Cerebellar cortex (tissue), 1 donor: ENCODE data around the gene GPR3.
"Not testable (repeated sequence)": the region's sequence is repeated elsewhere in the genome, so short reads cannot be mapped to it uniquely, and the experiment has no call there.

Experiments used
- DNase-seq: peaks from one replicate; pipeline ENCODE4 v3.0.0-alpha.2; 2015; ENCODE audit warnings: low spot score

Gene GPR3

GRCh38 chr1:27400082-27400962 lies 7.9 kb downstream of the GPR3 start:
- no peak for DNase-seq

GRCh38 chr1:27400963-27401341 lies 8.5 kb downstream of the GPR3 start:
- DNase-seq: no peak

- peak; percentile 52 for DNase-seq
These were observed 9.9 kb downstream of the GPR3 start for GRCh38 chr1:27402349-27402754.

GRCh38 chr1:27403065-27403726 lies 10.8 kb downstream of the GPR3 start:
- peak; percentile 33 for DNase-seq

GRCh38 chr1:27403931-27404330 lies 11.5 kb downstream of the GPR3 start:
- no peak for DNase-seq

- no peak for DNase-seq
These were observed 12.7 kb downstream of the GPR3 start for GRCh38 chr1:27405074-27405473.

- DNase-seq: not testable (repeated sequence)
These were observed 13.4 kb downstream of the GPR3 start for GRCh38 chr1:27405598-27406361.

GRCh38 chr1:27406362-27406680 lies 13.9 kb downstream of the GPR3 start:
- DNase-seq: no peak

- DNase-seq: not testable (repeated sequence)
These were observed 14.4 kb downstream of the GPR3 start for GRCh38 chr1:27406791-27407190.

GRCh38 chr1:27408151-27408550 lies 15.7 kb downstream of the GPR3 start:
- DNase-seq: no peak

GRCh38 chr1:27409669-27410068 lies 17.2 kb downstream of the GPR3 start:
- DNase-seq: no peak

- DNase-seq: no peak
These were observed 18.3 kb downstream of the GPR3 start for GRCh38 chr1:27410709-27411108.

GRCh38 chr1:27412502-27412901 lies 20.1 kb downstream of the GPR3 start:
- DNase-seq: no peak

GRCh38 chr1:27413004-27413403 lies 20.6 kb downstream of the GPR3 start:
- DNase-seq: no peak

- no peak for DNase-seq
These were observed 21.7 kb downstream of the GPR3 start for GRCh38 chr1:27414091-27414490.

- peak; percentile 65 for DNase-seq
These were observed 24.1 kb downstream of the GPR3 start for GRCh38 chr1:27416387-27417111.

GRCh38 chr1:27417713-27418112 lies 25.3 kb downstream of the GPR3 start:
- DNase-seq: no peak

GRCh38 chr1:27418326-27419185 lies 26.1 kb downstream of the GPR3 start:
- DNase-seq: no peak

- no peak for DNase-seq
These were observed 31.3 kb downstream of the GPR3 start for GRCh38 chr1:27423709-27424108.

- DNase-seq: no peak
These were observed 34.9 kb downstream of the GPR3 start for GRCh38 chr1:27427329-27427728.

- DNase-seq: no peak
These were observed 35.4 kb downstream of the GPR3 start for GRCh38 chr1:27427816-27428315.
